NCI-H2029 treated with DMSO at 0.1 percent for 48 hours (cell line): Measurements from ENCODE around the gene MSI1.
"Not testable (repeated sequence)": the region's sequence is repeated elsewhere in the genome, so short reads cannot be mapped to it uniquely, and the experiment has no call there.

ENCODE experiments used
- DNase-seq: peaks from one replicate; lab custom pipeline; 2025; lab: John Stamatoyannopoulos, UW

The MSI1 gene

GRCh38 chr12:120356567-120357030 lies 12.4 kb downstream of the MSI1 start:
- no peak for DNase-seq

GRCh38 chr12:120353556-120354317 lies 15.2 kb downstream of the MSI1 start:
- DNase-seq = no peak

DNA sequence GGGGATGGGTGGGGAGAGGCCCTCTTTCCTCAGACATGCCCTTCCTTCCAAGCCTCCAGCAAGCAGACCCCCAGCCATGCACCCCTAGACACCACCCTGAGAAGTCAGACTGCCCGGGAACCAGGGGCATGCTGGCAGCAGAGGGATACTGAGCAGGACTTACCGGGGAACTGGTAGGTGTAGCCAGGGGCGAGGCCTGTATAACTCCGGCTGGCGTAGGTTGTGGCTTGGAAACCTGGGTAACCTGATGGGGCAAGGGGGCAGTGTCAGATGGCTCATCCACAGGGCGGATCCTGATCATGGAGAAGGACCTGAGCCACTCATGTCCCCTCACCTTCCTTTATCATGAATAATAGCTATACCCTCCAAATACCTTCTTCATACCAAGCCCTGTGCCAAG lies 15.8 kb downstream of the MSI1 start:
- no peak for DNase-seq

DNA sequence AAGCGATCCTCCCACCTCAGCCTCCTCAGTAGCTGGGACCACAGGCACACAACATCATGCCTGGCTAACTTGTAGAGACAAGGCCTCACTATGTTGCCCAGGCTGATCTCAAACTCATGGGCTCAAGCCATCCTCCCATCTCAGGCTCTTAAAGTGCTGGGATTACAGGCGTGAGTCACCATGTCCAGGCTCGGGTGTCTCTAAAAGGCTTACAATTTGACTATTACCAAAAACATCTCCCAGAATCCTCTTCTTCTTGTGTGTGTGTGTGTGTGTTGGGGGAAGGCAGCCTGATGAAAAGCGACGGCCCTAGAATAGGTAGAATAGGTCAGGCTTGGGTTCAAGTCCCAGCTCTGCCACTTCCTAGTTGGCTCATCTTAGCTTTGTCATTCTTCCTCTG lies 16.8 kb downstream of the MSI1 start:
- DNase-seq = no peak

GRCh38 chr12:120350576-120351350 lies 18.2 kb downstream of the MSI1 start:
- peak; percentile 75 for DNase-seq

DNA sequence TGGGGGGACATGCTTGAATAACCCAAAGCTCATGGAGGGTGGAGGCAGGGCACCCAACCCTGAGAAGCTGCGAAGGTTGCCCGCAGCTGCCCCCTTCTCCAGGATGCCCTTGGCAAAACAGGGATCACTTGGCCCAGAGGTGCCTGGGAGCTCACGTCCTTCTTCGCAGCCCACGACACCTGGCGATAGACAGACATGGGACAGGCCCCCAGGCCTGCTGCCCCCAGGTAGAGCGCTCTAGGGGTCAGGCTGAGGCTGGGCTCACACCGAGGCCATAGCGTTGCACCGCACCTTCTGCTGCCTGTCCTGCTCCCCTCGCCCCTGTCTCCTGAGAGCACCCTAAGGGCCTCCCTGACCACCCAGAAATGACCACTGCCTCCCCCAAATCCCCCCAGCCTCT lies 21.2 kb downstream of the MSI1 start:
- no peak for DNase-seq

GRCh38 chr12:120346681-120347080 lies 22.3 kb downstream of the MSI1 start:
- no peak for DNase-seq

- no peak for DNase-seq
These were observed 22.9 kb downstream of the MSI1 start for GRCh38 chr12:120346031-120346430.

DNA sequence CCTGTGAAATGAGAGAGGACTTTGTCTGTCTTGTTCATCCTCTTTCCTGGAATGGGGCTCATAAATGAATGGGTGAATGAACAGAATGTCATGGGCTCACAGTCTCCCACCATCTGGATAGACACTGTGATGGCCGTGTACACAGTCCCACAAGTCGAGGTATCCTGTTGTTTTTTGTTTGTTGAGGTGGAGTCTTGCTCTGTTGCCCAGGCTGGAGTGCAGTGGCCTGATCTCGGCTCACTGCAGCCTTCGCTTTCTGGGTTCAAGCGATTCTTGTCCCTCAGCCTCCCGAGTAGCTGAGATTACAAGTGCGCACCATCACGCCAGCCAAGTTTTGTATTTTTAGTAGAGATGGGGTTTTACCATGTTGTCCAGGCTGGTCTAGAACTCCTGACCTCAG lies 25.3 kb downstream of the MSI1 start:
- no peak for DNase-seq

DNA sequence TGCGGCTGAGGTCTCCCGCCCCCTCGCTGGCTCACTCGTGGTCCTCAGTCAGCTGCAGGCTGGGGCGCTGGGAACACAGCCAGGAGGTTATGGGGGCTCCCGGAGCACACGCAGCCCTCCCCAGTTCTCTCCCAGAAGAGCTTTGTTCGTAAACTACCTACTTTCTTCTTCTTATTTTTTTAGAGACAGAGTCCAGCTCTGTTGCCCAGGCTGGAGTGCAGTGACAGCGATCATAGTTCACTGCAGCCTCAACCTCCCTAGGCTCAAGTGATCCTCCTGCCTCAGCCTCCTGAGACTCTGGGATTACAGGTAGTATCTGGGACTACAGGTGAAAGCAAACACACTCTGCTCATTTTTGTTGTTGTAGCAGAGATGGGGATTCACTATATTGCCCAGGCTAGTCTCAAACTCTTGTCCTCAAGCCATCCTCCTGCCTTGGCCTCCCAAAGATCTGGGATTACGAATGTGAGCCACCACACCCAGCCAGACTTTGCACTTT lies 25.9 kb downstream of the MSI1 start:
- no peak for DNase-seq

GRCh38 chr12:120342175-120343038 lies 26.6 kb downstream of the MSI1 start:
- DNase-seq = no peak

- no peak for DNase-seq
These were observed 29.7 kb downstream of the MSI1 start for GRCh38 chr12:120339256-120339655.

DNA sequence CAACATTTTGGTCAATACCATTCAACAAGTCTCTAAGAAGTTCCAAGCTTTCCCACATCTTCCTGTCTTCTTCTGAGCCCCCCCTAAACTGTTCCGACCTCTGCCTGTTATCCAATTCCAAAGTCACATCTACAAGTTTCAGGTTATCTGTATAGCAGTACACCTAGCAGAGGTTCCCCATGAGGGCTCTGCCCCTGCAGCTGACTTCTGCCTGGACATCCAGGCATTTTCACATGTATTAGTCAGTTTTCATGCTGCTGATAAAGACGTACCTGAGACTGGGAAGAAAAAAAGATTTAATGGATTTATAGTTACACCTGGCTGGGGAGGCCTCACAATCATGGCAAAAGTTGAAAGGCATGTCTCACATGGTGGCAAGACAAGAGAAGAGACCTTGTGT lies 31.2 kb downstream of the MSI1 start:
- no peak for DNase-seq

DNA sequence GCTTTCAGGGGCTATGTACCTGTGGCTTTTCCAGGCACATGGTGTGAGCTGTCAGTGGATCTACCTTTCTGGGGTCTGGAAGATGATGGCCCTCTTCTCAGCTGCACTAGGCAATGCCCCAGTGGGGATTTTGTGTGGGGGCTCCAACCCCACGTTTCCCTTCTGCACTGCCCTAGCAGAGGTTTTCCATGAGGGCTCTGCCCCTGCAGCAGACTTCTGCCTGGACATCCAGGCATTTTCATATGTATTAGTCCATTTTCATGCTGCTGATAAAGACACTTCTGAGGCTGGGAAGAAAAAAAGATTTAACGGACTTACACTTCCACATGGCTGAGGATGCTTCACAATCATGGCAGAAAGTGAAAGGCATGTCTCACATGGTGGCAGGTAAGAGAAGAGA lies 32.6 kb downstream of the MSI1 start:
- DNase-seq = not testable (repeated sequence)

DNA sequence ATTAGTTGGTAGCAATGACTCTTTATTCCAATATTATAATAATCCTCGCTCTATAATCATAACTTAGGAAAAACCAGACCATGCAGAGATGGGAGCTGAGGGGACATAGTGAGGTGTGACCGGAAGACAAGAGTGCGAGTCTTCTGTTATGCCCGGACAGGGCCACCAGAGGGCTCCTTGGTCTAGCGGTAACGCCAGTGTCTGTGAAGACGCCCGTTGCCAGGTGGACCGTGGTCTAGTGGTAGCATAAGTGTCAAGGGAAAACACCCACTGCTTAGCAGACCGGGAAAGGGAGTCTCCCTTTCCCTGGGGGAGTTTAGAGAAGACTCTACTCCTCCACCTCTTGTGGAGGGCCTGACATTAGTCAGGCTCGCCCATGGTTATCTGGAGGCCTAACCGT lies 33.5 kb downstream of the MSI1 start:
- peak; percentile 32 for DNase-seq

GRCh38 chr12:120332523-120332922 lies 36.4 kb downstream of the MSI1 start:
- no peak for DNase-seq

- DNase-seq = no peak
These were observed 36.9 kb downstream of the MSI1 start for GRCh38 chr12:120332041-120332440.

DNA sequence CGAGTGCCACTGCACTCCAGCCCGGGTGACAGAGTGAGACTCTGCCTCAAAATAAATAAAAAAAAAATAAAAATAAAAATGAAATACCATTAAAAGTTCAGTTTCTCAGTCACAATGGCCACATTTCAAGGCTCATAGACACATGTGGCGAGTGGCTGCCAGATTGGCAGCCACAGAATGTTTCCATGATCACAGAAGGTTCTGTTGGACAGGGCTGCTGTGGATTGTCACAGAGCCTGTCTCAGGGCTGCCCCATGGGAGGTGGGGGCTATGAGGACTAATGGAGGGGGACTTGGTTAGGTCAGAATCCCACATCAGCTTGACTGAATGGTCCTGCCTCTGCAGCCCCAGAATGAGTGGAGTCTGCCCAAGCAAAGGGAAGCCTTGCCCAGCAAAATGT lies 37.6 kb downstream of the MSI1 start:
- no peak for DNase-seq

GRCh38 chr12:120328228-120328627 lies 40.7 kb downstream of the MSI1 start:
- no peak for DNase-seq

DNA sequence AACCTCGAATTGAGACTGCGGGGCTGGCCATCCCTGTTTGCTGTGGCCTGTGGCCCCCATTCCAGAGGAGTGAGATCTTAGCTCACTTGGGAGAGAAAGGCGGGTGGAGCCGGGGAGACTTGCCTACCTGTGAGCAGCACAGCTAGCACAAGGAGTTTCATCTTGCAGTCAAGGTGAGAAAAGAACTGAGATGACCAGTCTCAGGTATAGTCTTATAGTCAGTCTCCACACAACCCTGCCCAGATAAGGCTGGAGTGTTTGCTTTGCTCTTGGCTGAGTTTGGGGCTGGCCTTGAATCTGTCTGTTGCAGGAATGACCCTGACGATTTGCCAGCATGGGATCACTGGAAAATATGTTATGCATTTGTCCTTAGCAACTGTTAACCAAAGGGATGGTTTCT lies 41.4 kb downstream of the MSI1 start, which contains the start of gene PLA2G1B:
Gene PLA2G1B, minus strand, starts transcription at position 187 of the 400 bp plus-strand sequence. Its CDS starts 26 bp downstream, at position 161.
- no peak for DNase-seq

GRCh38 chr12:120324841-120325417 lies 44.0 kb downstream of the MSI1 start:
- DNase-seq = no peak

DNA sequence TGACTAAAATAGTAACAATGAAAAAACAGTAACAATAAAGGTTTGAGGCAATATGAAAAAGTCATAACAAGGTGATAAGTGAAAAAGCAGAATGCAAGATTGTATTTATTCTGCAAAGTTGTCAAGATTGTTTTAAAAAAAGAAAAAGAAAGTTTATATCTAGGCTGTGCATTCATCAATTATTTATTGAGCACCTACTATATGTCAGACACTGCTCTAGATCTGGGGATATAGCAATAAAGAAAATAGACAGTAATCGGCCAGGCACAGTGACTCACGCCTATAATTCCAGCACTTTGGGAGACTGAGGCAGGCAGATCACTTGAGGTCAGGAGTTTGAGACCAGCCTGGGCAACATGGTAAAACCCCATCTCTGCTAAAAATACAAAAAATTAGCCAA lies 45.2 kb downstream of the MSI1 start:
- DNase-seq = no peak
